Measurements from ENCODE around the gene TPMT. TPM values are rescaled to one million over a fixed set of nuclear protein-coding genes. Genes with fewer than 3 reads are reported as not detected.

TPMT gene
- total and polyA plus RNA-seq, 2 of the 13 experiments (the other 11 are each of a cell fraction or from before 2014, with no cell fraction given) = 11.1 to 22.8 TPM

GRCh38 chr6:18081025-18081668 lies 73.7 kb downstream of the TPMT start (continued):
- no peak for TF ChIP-seq MLXIP (CRISPR knock-in tag; IDR thresholded peaks at IDR 0.05; ENCODE audit: borderline replicate concordance)

- H3K4me3 ChIP-seq (replicated peaks in 1 of 3; ENCODE audit: insufficient read depth in 1 of 3, low read depth in 2 of 3, low read length in 3 of 3) = no peak overlapping the region
- no peaks in the 10 kb centered on the region for H4K20me1 ChIP-seq (ENCODE audit: insufficient read depth, low read length)
- WGBS (ENCODE audit: low lambda C conversion rate) = 42% methylated on average over 4 of the region's 4 CpGs
- no peaks in the 10 kb centered on the region for H3K27me3 ChIP-seq (ENCODE audit: control insufficient read depth in 1 of 2, insufficient read depth in 2 of 2, low read length in 2 of 2)
- BruUV-seq (replicated peaks) = no TSS peak
- H3K4me2 ChIP-seq (ENCODE audit: low read depth, low read length) = no peak overlapping the region
- no peak overlapping the region for H3K9ac ChIP-seq (ENCODE audit: insufficient read depth, low read depth, low read length)
- no peak overlapping the region for H2AFZ ChIP-seq (ENCODE audit: low read length)
- FAIRE-seq (no peak), ATAC-seq (no peak; the same call in 2 of the 3 replicates), DNase-seq (ENCODE audit: low spot score) (no peak)
- peaks cover 15% of the 10 kb centered on the region for H3K4me1 ChIP-seq (ENCODE audit: insufficient read depth, low read length)
- no peaks in the 10 kb centered on the region for H3K79me2 ChIP-seq (ENCODE audit: insufficient read depth, low read length)
- POLR2A ChIA-PET = no interaction called here
- intact Hi-C loops (cut with micrococcal nuclease; ENCODE audit: unreplicated experiment) = no loop called here
- peaks cover 4% of the 10 kb centered on the region for H3K9me3 ChIP-seq (ENCODE audit: low read length)
- in situ Hi-C loops (cut with HindIII; ENCODE audit: extremely low pct_ligation_motif_present, low pct_unique_long_range_greater_than_20kb) = no loop called here
- H3K36me3 ChIP-seq (replicated peaks in 1 of 2; ENCODE audit: control insufficient read depth in 1 of 2, insufficient read depth in 2 of 2, low read length in 2 of 2) = no peaks in the 10 kb centered on the region
- no peak overlapping the region for H3K27ac ChIP-seq (ENCODE audit: extremely low read length, insufficient read depth, low read length)
- CTCF ChIA-PET (ENCODE audit: low intra/inter-chr PET ratio, low total read pairs) = no interaction called here
- no peak for TF ChIP-seq EZH2 (conservative IDR thresholded peaks at IDR 0.05; ENCODE audit: low read depth, low read length)
- no peak for TF ChIP-seq DMAP1 (CRISPR knock-in tag; IDR thresholded peaks at IDR 0.05)
- no peak for TF ChIP-seq MNT (IDR thresholded peaks at IDR 0.05)
- no peak for TF ChIP-seq EEA1 (CRISPR knock-in tag; IDR thresholded peaks at IDR 0.05; ENCODE audit: borderline replicate concordance)
- TF ChIP-seq HNF4G (IDR thresholded peaks at IDR 0.05; ENCODE audit: borderline replicate concordance, low read depth, low read length) = no peak
- no peak for TF ChIP-seq HNF4G (CRISPR knock-in tag; IDR thresholded peaks at IDR 0.05; ENCODE audit: borderline replicate concordance, low read depth)
- TF ChIP-seq SRSF1 (optimal IDR thresholded peaks at IDR 0.05; ENCODE audit: low read depth, low read length) = no peak
- TF ChIP-seq ZNF710 (CRISPR knock-in tag; IDR thresholded peaks at IDR 0.05; ENCODE audit: borderline replicate concordance) = no peak
- TF ChIP-seq MAFK (conservative IDR thresholded peaks at IDR 0.05 in 1 of 2, IDR thresholded peaks at IDR 0.05 in 1 of 2; ENCODE audit: low read length in 2 of 2) = no peak
- no peak for TF ChIP-seq ZFP1 (CRISPR knock-in tag; IDR thresholded peaks at IDR 0.05)
- TF ChIP-seq HES4 (CRISPR knock-in tag; IDR thresholded peaks at IDR 0.05; ENCODE audit: borderline replicate concordance) = no peak
- no peak for TF ChIP-seq ZKSCAN8 (CRISPR knock-in tag; IDR thresholded peaks at IDR 0.05; ENCODE audit: borderline replicate concordance)
- TF ChIP-seq ZHX1 (CRISPR knock-in tag; IDR thresholded peaks at IDR 0.05; ENCODE audit: low read depth) = no peak
Observed at GRCh38 chr6:18080544-18080943, 74.3 kb downstream of the TPMT start.

All from HepG2 (cell line).